GM23248 (cell line): ENCODE data around the gene KLF13. TPM values are rescaled to one million over a fixed set of nuclear protein-coding genes. Genes with fewer than 3 reads are reported as not detected.

Experiments used
- DNase-seq: peaks from one replicate; pipeline ENCODE4 v3.0.0-alpha.2; 2015
- H2AFZ ChIP-seq: fragments of 200-600 bp; sonication (generic); 2 replicates; pipeline ENCODE4 v1.6.1; 2016; ENCODE audit warnings: antibody characterized with exemption
- H3F3A ChIP-seq: fragments of 200-600 bp; sonication (generic); 2 replicates; pipeline ENCODE4 v1.6.1; 2016; ENCODE audit warnings: mild to moderate bottlenecking, antibody characterized with exemption, mixed run types; ENCODE audit not compliant: insufficient read depth
- H3K27ac ChIP-seq: fragments of 200-600 bp; sonication (generic); 2 replicates; pipeline ENCODE4 v1.5.1; 2016; ENCODE audit warnings: mild to moderate bottlenecking
- H3K27me3 ChIP-seq: fragments of 200-600 bp; sonication (generic); replicated peaks from 2 replicates; pipeline ENCODE4 v1.6.1; 2016; ENCODE audit warnings: mild to moderate bottlenecking; ENCODE audit not compliant: insufficient read depth
- H3K36me3 ChIP-seq: fragments of 200-600 bp; sonication (generic); 2 replicates; pipeline ENCODE4 v1.6.1; 2016; ENCODE audit warnings: low read depth, mild to moderate bottlenecking
- H3K4me1 ChIP-seq: fragments of 200-600 bp; sonication (generic); 2 replicates; pipeline ENCODE4 v1.6.1; 2016; ENCODE audit warnings: mild to moderate bottlenecking; ENCODE audit not compliant: insufficient read depth
- H3K4me2 ChIP-seq: fragments of 200-600 bp; sonication (generic); one replicate; pipeline ENCODE4 v1.6.1; 2016; ENCODE audit warnings: mild to moderate bottlenecking; ENCODE audit not compliant: unreplicated experiment
- H3K4me3 ChIP-seq: fragments of 200-600 bp; sonication (generic); 2 replicates; pipeline ENCODE4 v1.5.1; 2016; ENCODE audit warnings: mild to moderate bottlenecking
- H3K79me2 ChIP-seq: fragments of 200-600 bp; sonication (generic); 2 replicates; pipeline ENCODE4 v1.6.1; 2016; ENCODE audit warnings: mild to moderate bottlenecking; ENCODE audit not compliant: insufficient read depth
- H3K9ac ChIP-seq: fragments of 200-600 bp; sonication (generic); 2 replicates; pipeline ENCODE4 v1.6.1; 2016; ENCODE audit warnings: mild to moderate bottlenecking
- H3K9me2 ChIP-seq: fragments of 200-600 bp; sonication (generic); 2 replicates; pipeline ENCODE4 v1.6.1; 2016; ENCODE audit warnings: mixed run types, mild to moderate bottlenecking, moderate library complexity; ENCODE audit not compliant: insufficient read depth
- H3K9me3 ChIP-seq: fragments of 200-600 bp; sonication (generic); one replicate; pipeline ENCODE4 v1.6.1; 2017; ENCODE audit warnings: low read depth
- H4K20me1 ChIP-seq: fragments of 200-600 bp; sonication (generic); 2 replicates; pipeline ENCODE4 v1.6.0; 2016; ENCODE audit not compliant: insufficient read depth
- EZH2 ChIP-seq: fragments of 200-600 bp; sonication (generic); IDR thresholded peaks from 2 replicates; pipeline ENCODE4 v1.6.1; 2018; ENCODE audit warnings: antibody characterized with exemption, mild to moderate bottlenecking; ENCODE audit not compliant: insufficient read depth, poor library complexity, severe bottlenecking
- EZH2phosphoT487 ChIP-seq: fragments of 200-600 bp; sonication (generic); IDR thresholded peaks from 2 replicates; pipeline ENCODE4 v1.6.1; 2018; ENCODE audit warnings: antibody characterized with exemption, moderate library complexity, mild to moderate bottlenecking, low read depth; ENCODE audit not compliant: insufficient read depth
- WGBS, 2 experiments: methylation state at CpG; one replicate each; pipeline ENCODE4 v1.1.6; 2015 to 2017; ENCODE audit warnings: low lambda C conversion rate in 2 of 2, low coverage in 1 of 2; ENCODE audit errors: missing lambda C conversion rate in 2 of 2; 5-methylcytosine and 5-hydroxymethylcytosine counted together
- in situ Hi-C: fragments of 300-500 bp; cut with MboI; formaldehyde crosslinking; loops from 2 replicates; pipeline ENCODE4 v1.15.0; 2020
- polyA plus RNA-seq: library from polyadenylated mRNA; unstranded; fragments of >200 nt; fragmentation: Nextera tagmentation; extraction: Ambion mirVana; gene quantifications from 2 replicates; pipeline ENCODE4 v1.2.1, GENCODE V29; 2016
- total RNA-seq: library from RNA; depleted of rRNA; stranded (reverse); fragments of >200 nt; shearing (Covaris generic); gene quantifications from 2 replicates; pipeline ENCODE4 v1.2.3, GENCODE V29; 2014

The KLF13 gene
- total and polyA plus RNA-seq, 2 experiments from 2014 or later: 8.0 to 38.9 TPM

DNA sequence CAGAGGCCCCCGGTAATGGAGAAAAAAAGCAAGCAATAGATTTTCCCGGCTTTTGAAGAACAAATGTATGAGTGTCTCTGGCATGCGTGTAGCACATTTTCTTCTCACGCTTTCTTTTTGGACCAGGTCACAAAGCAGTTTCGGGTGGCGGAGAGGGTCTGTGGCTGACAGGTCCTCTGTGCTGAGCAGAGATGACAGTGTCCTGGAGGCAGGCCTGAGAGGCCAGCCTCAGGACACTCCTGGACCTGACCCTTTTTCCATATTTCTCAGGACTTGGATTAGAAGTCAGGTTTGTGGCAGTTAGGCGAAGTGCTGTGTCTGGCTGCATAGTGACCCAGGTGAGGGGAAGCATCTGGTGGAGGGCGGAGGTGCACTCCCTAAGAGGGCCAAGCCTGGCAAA, 52.9 kb downstream of the KLF13 start:
- Histone ChIP-seq H3K36me3 (no peaks in the 10 kb centered on the region), H3K79me2 (peaks cover 37% of the 10 kb centered on the region), H3K4me3 (no peak overlapping the region), H2AFZ (no peak overlapping the region), H3K9me2 (no peaks in the 10 kb centered on the region), H3K27me3 (no peaks in the 10 kb centered on the region), H3K27ac (no peak overlapping the region), H3K9me3 (no peaks in the 10 kb centered on the region), H3K9ac (no peak overlapping the region), H4K20me1 (no peaks in the 10 kb centered on the region), H3K4me1 (peaks cover 2% of the 10 kb centered on the region; the same call in 1 of the 2 replicates), H3K4me2 (no peak overlapping the region), H3F3A (no peaks in the 10 kb centered on the region)
- TF ChIP-seq EZH2 (no peak), EZH2phosphoT487 (no peak)
- 85% methylated on average over 8 of the region's 8 CpGs for WGBS, 2 experiments
- no peak for DNase-seq
- in situ Hi-C loops: no loop called here

DNA sequence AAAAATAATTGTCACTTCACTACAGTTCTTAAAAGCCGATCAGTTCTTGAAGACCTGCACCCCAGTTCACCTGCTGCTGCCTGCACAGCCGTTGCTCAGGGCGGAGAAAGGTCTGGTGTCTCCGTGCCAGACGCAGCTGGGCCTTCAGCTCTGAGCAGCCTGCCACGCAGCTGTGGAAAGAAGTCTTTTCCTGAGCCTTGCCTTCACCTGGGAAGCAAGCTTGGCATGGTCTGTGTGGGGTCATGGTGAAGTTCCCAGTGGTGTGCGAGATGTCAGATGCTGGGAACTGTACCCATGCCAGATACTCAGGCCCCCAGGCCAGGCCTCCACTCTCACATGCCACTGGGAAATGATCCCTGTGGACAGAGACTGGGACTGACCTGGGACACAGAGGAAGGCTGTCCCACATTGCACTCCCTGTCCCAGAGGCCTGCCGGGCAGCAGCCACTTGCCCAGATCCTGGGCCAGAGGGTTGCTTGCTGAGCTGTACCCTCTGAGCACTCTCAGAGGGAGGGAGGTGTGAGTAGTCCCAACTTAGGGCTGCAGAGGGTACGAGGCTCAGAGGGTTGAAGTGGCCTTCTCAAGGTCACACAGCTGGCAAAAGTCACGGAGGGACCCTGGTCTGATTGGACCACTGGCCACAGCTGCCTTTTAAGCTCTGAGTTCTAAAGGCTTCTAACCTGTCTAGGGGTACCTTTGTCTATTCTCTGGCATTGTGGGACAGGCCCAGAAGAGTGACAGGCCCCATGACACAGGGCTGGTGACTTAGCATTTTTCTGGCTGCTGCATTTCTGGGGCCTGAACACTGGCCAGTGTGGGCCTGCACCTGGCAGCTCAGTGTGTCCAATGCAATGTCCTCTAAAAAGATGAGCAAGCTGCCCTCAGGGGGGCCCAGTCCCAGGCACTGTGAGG, 55.4 kb downstream of the KLF13 start:
- Histone ChIP-seq H3K36me3 (no peaks in the 10 kb centered on the region), H3K4me1 (peaks cover 6% of the 10 kb centered on the region), H3K9ac (no peak overlapping the region), H2AFZ (no peak overlapping the region), H3K4me3 (no peak overlapping the region), H3K9me3 (no peaks in the 10 kb centered on the region), H3K79me2 (peaks cover 15% of the 10 kb centered on the region), H3K4me2 (no peak overlapping the region), H3K9me2 (no peaks in the 10 kb centered on the region), H3K27me3 (no peaks in the 10 kb centered on the region), H4K20me1 (no peaks in the 10 kb centered on the region), H3F3A (peaks cover 14% of the 10 kb centered on the region), H3K27ac (no peak overlapping the region)
- DNase-seq: no peak
- TF ChIP-seq EZH2 (no peak), EZH2phosphoT487 (no peak)
- in situ Hi-C loops: no loop called here
- 91 to 93% methylated on average over 10 of the region's 10 CpGs for WGBS, 2 experiments

DNA sequence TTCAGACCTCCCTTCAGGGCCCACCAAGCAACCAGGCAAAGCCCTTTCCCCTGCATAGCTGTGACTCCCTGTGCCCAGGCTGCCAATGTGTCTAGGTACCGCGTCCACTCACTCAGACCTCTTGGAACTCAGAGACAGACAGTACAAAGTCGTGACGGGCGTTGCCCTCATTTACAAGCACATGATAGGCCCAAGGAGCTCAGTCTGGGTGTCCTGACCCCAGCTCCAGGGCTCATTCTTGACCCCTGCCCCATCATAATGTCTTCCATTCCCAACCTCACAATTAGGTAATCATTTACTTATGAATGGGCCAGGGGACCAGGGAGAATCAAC, 56.0 kb downstream of the KLF13 start:
- no peaks in the 10 kb centered on the region for H3K36me3 ChIP-seq
- H3K9me2 ChIP-seq: no peaks in the 10 kb centered on the region
- DNase-seq: no peak
- H3K9me3 ChIP-seq: no peaks in the 10 kb centered on the region
- peaks cover 12% of the 10 kb centered on the region for H3K4me1 ChIP-seq
- no peak overlapping the region for H2AFZ ChIP-seq
- H3K4me2 ChIP-seq: no peak overlapping the region
- 74 to 84% methylated on average over 5 of the region's 5 CpGs for WGBS, 2 experiments
- no peak overlapping the region for H3K27ac ChIP-seq
- peaks cover 20% of the 10 kb centered on the region for H3F3A ChIP-seq
- TF ChIP-seq EZH2phosphoT487 (no peak), EZH2 (no peak)
- no peaks in the 10 kb centered on the region for H4K20me1 ChIP-seq
- no peak overlapping the region for H3K9ac ChIP-seq
- H3K27me3 ChIP-seq: no peaks in the 10 kb centered on the region
- in situ Hi-C loops: no loop called here
- H3K79me2 ChIP-seq: peaks cover 8% of the 10 kb centered on the region; the same call in 1 of the 2 replicates
- no peak overlapping the region for H3K4me3 ChIP-seq

- H2AFZ ChIP-seq: no peak overlapping the region
- H3K36me3 ChIP-seq: no peaks in the 10 kb centered on the region
- in situ Hi-C loops: no loop called here
- no peak overlapping the region for H3K4me2 ChIP-seq
- H3K9me3 ChIP-seq: no peaks in the 10 kb centered on the region
- 92 to 96% methylated on average over 6 of the region's 6 CpGs for WGBS, 2 experiments
- no peaks in the 10 kb centered on the region for H3K27me3 ChIP-seq
- DNase-seq: no peak
- no peak overlapping the region for H3K9ac ChIP-seq
- H3K79me2 ChIP-seq: 0 out of 2 replicates have a peak, but pooled peaks cover 4% of the 10 kb centered on the region
- H3K9me2 ChIP-seq: no peaks in the 10 kb centered on the region
- no peaks in the 10 kb centered on the region for H4K20me1 ChIP-seq
- TF ChIP-seq EZH2phosphoT487: no peak
- TF ChIP-seq EZH2: no peak
- no peak overlapping the region for H3K4me3 ChIP-seq
- peaks cover 17% of the 10 kb centered on the region for H3K4me1 ChIP-seq
- H3F3A ChIP-seq: peaks cover 25% of the 10 kb centered on the region
- no peak overlapping the region for H3K27ac ChIP-seq
Observed at GRCh38 chr15:31383139-31383538, 56.5 kb downstream of the KLF13 start.
